GM06990 (cell line): Measurements from ENCODE around the gene KRTAP21-1.

Experiments
- DNase-seq: peaks from one replicate; pipeline ENCODE4 v3.0.0-alpha.2; 2011; ENCODE audit not compliant: insufficient read length; ENCODE audit errors: extremely low read depth
- H3K27me3 ChIP-seq: replicated peaks from 2 replicates; pipeline ENCODE4 v1.6.0; 2011; ENCODE audit warnings: low read length; ENCODE audit not compliant: control insufficient read depth, insufficient read depth
- H3K36me3 ChIP-seq: 2 replicates; pipeline ENCODE4 v1.5.1; 2011; ENCODE audit warnings: low read length; ENCODE audit not compliant: control insufficient read depth, insufficient read depth
- H3K4me3 ChIP-seq: replicated peaks from 2 replicates; pipeline ENCODE4 v1.5.1; 2011; ENCODE audit warnings: low read depth, mild to moderate bottlenecking, control low read depth, low read length
- TF ChIP-seq, protein P1 (sequence below): IDR thresholded peaks from 2 replicates; pipeline ENCODE4 v1.5.1; 2011; ENCODE audit warnings: low read length, control low read depth, mild to moderate bottlenecking, inconsistent platforms; ENCODE audit not compliant: insufficient read depth, poor library complexity, severe bottlenecking

The KRTAP21-1 gene

DNA sequence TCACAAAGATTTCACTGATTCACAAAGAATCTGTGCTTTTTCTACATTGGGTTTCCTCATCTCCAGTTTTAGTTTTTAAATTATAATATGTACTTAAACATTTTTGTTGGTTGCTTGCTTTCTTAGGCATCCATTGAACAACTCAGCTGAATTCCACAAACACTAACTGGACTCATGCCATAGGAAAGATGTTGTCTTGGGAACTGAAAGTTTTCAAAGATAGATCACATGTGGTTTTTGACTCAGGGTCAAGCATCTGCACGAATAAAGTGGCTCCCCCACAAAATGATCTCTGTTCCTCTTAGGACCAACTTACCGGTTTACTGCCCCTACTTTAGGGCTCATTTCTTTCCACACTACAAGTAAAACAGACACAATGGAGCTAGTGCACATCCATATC lies 3.1 kb upstream of the KRTAP21-1 start:
- Histone ChIP-seq H3K4me3 (no peak overlapping the region), H3K27me3 (no peaks in the 10 kb centered on the region), H3K36me3 (no peaks in the 10 kb centered on the region)
- TF ChIP-seq, protein P1, sequence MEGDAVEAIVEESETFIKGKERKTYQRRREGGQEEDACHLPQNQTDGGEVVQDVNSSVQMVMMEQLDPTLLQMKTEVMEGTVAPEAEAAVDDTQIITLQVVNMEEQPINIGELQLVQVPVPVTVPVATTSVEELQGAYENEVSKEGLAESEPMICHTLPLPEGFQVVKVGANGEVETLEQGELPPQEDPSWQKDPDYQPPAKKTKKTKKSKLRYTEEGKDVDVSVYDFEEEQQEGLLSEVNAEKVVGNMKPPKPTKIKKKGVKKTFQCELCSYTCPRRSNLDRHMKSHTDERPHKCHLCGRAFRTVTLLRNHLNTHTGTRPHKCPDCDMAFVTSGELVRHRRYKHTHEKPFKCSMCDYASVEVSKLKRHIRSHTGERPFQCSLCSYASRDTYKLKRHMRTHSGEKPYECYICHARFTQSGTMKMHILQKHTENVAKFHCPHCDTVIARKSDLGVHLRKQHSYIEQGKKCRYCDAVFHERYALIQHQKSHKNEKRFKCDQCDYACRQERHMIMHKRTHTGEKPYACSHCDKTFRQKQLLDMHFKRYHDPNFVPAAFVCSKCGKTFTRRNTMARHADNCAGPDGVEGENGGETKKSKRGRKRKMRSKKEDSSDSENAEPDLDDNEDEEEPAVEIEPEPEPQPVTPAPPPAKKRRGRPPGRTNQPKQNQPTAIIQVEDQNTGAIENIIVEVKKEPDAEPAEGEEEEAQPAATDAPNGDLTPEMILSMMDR: no peak
- no peak for DNase-seq

DNA sequence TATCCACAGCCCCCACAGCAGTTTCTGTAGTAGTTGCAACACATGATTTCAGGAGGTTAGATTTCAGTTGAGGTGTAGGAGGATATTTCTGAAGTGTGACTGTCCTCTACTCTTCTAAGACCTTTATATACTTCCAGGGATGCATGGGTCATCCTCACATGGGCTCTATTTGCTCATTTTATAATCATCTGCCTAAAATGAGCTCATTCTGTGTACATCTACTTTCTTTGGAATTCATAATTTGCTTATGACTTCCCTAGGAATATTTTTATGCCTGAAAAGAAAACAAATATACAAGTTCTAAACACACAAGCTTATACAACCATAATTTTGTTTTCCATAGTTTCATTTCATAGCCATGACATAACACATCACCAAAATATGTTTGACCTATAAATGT lies 8.1 kb downstream of the KRTAP21-1 start, which contains the start of gene KRTAP21-2:
Gene KRTAP21-2, minus strand, starts transcription at position 101 of the 400 bp plus-strand sequence. Its CDS starts 57 bp downstream, at position 44.
- no peak for DNase-seq
- Histone ChIP-seq H3K4me3 (no peak within 1 kb of the TSS), H3K36me3 (no peaks in the 10 kb centered on the region), H3K27me3 (no peaks in the 10 kb centered on the region)
- TF ChIP-seq, protein P1: no peak

DNA sequence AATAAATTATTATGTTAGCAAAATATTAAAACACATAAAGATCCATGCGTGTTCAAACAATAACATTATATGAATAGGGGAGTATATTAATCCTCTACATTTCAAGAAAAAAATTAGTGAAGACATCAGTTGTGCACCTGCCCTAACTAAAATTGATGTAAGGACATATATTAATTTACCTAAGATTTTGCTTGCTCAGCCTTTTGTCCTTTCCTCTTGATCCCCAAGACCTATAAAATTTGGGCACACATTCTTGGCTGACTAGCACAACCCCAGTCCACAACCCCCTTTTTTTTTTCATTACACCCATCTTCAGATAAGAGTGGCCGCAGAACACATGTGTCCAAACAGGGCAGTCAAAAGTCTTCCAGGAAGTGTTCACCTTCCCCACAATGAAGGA lies 14.8 kb downstream of the KRTAP21-1 start:
- Histone ChIP-seq H3K27me3 (no peaks in the 10 kb centered on the region), H3K4me3 (no peak overlapping the region), H3K36me3 (no peaks in the 10 kb centered on the region)
- DNase-seq: no peak
- TF ChIP-seq, protein P1: no peak

DNA sequence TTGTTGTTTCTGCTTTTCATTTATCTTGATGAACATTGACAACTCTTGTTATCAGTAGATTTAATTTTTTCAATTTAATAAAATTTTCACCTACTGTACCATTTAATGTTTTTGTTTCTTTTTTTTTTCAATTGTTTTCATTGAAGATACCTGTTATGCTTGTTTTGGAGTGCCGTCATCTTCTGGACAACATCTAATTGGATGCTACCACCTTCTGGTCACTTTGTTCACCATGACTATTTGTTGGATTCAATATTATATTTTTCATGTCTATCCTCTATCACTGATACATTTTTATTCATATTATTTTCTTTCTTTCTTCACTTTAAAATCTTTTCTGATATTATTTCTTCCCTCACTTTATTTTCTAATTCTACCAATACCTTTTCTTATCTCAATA lies 22.2 kb downstream of the KRTAP21-1 start:
- no peak overlapping the region for H3K4me3 ChIP-seq
- DNase-seq: no peak
- no peaks in the 10 kb centered on the region for H3K27me3 ChIP-seq
- H3K36me3 ChIP-seq: no peaks in the 10 kb centered on the region
- TF ChIP-seq, protein P1: no peak

- Histone ChIP-seq H3K36me3 (no peaks in the 10 kb centered on the region), H3K27me3 (no peaks in the 10 kb centered on the region), H3K4me3 (no peak overlapping the region)
- DNase-seq: no peak
- TF ChIP-seq, protein P1: no peak
These were observed 28.5 kb downstream of the KRTAP21-1 start for GRCh38 chr21:30726726-30727125.

DNA sequence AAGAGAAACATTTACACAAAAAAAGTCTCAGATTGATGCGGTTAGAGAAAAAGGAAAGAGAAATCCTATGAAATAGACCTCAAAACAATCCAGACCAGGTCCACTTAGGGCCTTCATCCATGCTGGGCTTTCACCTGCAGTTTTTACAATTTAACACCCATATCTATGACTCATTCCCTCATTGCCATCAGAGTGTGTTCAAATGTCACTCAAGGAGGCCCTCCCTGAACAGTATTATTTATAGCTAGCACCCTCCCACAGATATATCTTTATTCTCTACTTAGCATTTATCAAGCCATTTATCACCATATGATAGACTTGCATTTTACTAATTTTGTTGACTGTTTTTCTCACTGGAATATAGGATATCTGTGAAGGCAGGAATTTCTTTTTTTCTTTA lies 35.8 kb downstream of the KRTAP21-1 start:
- no peak for DNase-seq

More for the DNA sequence above, 35.8 kb downstream of the KRTAP21-1 start:
- Histone ChIP-seq H3K36me3 (no peaks in the 10 kb centered on the region), H3K4me3 (no peak overlapping the region), H3K27me3 (no peaks in the 10 kb centered on the region)
- TF ChIP-seq, protein P1: no peak
